Hepatocyte (in vitro differentiated cells): ENCODE data around the gene RLF.
A peak's percentile ranks its signal among the peaks of the same experiment; 100 is the strongest.

Experiments used
- CTCF ChIP-seq: fragments of 200-600 bp; sonication (generic); IDR thresholded peaks from 2 replicates; pipeline ENCODE4 v1.5.1; 2016; ENCODE audit warnings: antibody characterized with exemption, mild to moderate bottlenecking; ENCODE audit not compliant: poor library complexity
- EZH2 ChIP-seq: fragments of 200-600 bp; sonication (generic); IDR thresholded peaks from 2 replicates; pipeline ENCODE4 v1.6.1; 2016; ENCODE audit warnings: antibody characterized with exemption, mild to moderate bottlenecking, borderline replicate concordance

DNA sequence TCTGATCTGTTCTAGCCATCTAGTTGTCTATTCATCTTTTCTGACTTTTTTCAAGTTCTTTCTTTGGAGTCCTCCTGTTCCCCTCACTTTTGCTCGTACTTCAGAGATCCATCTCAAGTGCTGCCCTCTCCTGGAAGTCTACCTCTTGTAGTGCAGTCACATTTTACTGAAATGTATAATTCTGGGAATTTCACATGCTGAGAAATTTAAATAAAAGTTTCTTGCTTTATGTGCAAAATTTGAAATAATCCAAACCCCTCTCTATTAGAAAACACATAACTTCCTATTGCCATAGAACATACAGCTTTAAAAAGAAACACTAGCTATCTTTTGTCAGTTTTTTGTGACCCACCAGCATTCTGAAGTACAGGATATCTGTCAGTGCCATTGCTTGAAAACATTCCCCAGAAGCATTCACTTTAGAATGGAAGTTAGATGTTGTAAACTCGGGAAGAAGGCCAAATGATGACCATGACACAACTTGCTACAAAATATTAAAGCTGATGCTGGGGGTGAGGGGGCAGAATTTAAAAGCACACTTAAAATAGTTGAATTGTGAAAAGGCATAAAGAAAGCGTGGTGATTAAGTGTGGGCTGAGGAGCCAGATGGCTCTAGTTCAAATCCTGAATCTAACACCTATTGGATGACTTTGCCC, 22.0 kb downstream of the RLF start:
- no peak for TF ChIP-seq EZH2
- peak; percentile 53 for TF ChIP-seq CTCF
